ENCODE data around the gene EEF1A2.

DNA sequence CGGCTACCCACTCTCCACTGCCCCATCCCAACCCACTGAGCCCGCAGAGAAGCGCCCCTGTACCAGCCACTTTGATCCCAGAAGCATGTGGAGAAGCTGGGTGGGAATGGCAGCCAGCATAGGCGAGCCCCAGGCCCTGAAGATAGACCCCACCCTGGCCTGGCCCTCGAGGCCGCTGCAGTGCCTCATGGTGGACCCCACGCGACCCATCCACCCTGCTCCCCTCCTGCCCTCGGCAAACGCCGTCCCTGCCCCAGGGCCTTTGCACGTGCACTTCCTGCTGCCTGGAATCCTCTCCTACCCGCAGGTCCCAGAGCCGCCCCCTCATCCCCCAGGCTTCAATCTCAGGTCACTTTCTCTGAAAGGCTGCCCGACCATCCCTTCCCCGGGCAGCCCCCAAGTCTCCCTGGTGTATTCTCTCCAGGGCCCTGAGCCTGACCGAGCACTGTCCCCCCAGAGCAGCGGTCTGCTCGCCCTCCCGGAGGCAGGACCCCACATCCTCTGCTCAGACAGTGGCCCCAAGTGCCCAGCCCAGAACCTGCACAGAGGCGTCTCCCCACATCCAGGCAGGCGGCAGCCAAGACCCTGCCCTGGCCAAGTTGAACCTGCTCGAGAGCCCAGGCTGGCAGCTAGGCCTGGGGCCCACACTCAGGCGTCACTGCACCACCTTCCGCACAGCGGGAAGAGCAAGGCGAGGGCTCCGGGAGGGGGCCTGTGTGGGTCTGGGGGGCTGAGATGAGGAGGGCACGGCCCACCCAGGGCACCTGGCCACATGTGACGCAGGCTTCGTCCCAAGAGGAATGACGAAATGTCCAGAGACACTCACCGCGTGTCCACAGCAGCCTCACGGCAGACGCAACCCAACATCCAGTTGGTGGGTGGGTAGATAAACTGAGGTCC is 40.5 kb downstream of the EEF1A2 start:
- TF ChIP-seq CBX8 (IDR thresholded peaks at IDR 0.05), result no peak
- no peak for TF ChIP-seq POLR2A (IDR thresholded peaks at IDR 0.05; ENCODE audit: low read length)
- no peak for TF ChIP-seq CTCF (IDR thresholded peaks at IDR 0.05)
- TF ChIP-seq CBX2 (IDR thresholded peaks at IDR 0.05; ENCODE audit: borderline replicate concordance, low read depth), result no peak
- no peak for TF ChIP-seq REST (IDR thresholded peaks at IDR 0.05)
